HepG2 (cell line): ENCODE measurements around the gene KIAA0825. TPM values are rescaled to one million over a fixed set of nuclear protein-coding genes. Genes with fewer than 3 reads are reported as not detected.

Experiments
- ATAC-seq: fragments of 200-7000 bp; cut with Tn5 transposase; 3 replicates; pipeline ENCODE4 v1.9.1; 2020; ENCODE audit warnings: mild to moderate bottlenecking, moderate library complexity
- BruUV-seq: library from RNA; stranded (reverse); fragments of 400-500 nt; replicated peaks from 2 replicates; lab custom pipeline; 2021; lab: Mats Ljungman, UMichigan
- CTCF ChIA-PET: fragments of 300-600 bp; formaldehyde crosslinking; extraction: SDS; loops from one replicate; lab custom pipeline; 2021; ENCODE audit warnings: low total read pairs, inconsistent platforms, low intra/inter-chr PET ratio; lab: Yijun Ruan, JAX
- POLR2A ChIA-PET: fragments of 350-600 bp; sonication (Branson Sonifier 250); formaldehyde crosslinking; loops from one replicate; lab custom pipeline; 2020; ENCODE audit warnings: antibody characterized with exemption, inconsistent platforms; lab: Yijun Ruan, JAX
- DNase-seq: peaks from one replicate; pipeline ENCODE4 v3.0.0-alpha.2; 2015; ENCODE audit warnings: low spot score
- FAIRE-seq: peaks from 3 replicates; lab custom pipeline; 2011; peaks lifted over from hg19 to GRCh38; lab: Jason Lieb, UNC
- H2AFZ ChIP-seq: one replicate; pipeline ENCODE4 v1.6.1; 2011; ENCODE audit warnings: low read length, inconsistent platforms
- H3K27ac ChIP-seq: fragments of 300-600 bp; 3 replicates; pipeline ENCODE4 v1.8.0; 2011; ENCODE audit warnings: mixed run types, mild to moderate bottlenecking, mixed read lengths, low read length, inconsistent platforms; ENCODE audit not compliant: insufficient read depth; ENCODE audit errors: extremely low read length
- H3K27me3 ChIP-seq, 2 experiments: fragments of 200-600 bp in 1 of 2; 2 replicates in 1 of 2; 3 replicates in 1 of 2; pipeline versions ENCODE4 v1.6.0 to v1.8.0; 2011; ENCODE audit warnings: low read length in 2 of 2, mild to moderate bottlenecking in 2 of 2, moderate library complexity in 2 of 2, inconsistent platforms in 1 of 2; ENCODE audit not compliant: insufficient read depth in 2 of 2, control insufficient read depth in 1 of 2
- H3K36me3 ChIP-seq, 2 experiments: fragments of 200-600 bp in 1 of 2; replicated peaks in 1 of 2; 2 replicates in 1 of 2; 3 replicates in 1 of 2; pipeline versions ENCODE4 v1.5.1 to v1.8.0; 2011; ENCODE audit warnings: low read length in 2 of 2, inconsistent platforms in 1 of 2; ENCODE audit not compliant: insufficient read depth in 2 of 2, control insufficient read depth in 1 of 2
- H3K4me1 ChIP-seq: 2 replicates; pipeline ENCODE4 v1.5.1; 2012; ENCODE audit warnings: low read length, inconsistent platforms; ENCODE audit not compliant: insufficient read depth
- H3K4me2 ChIP-seq: 2 replicates; pipeline ENCODE4 v1.6.0; 2011; ENCODE audit warnings: low read depth, low read length, inconsistent platforms
- H3K4me3 ChIP-seq, 3 experiments: fragments of 200-600 bp in 1 of 3; sonication (generic), shearing (Covaris generic) in 1 of 3; replicated peaks in 1 of 3; 2 replicates each; pipeline ENCODE4 v1.5.1; 2011 to 2016; ENCODE audit warnings: low read length in 3 of 3, inconsistent platforms in 2 of 3, low read depth in 2 of 3, mild to moderate bottlenecking in 2 of 3, control low read depth in 1 of 3, mixed read lengths in 1 of 3; ENCODE audit not compliant: insufficient read depth in 1 of 3
- H3K79me2 ChIP-seq: one replicate; pipeline ENCODE4 v1.6.1; 2011; ENCODE audit warnings: low read length, inconsistent platforms; ENCODE audit not compliant: insufficient read depth
- H3K9ac ChIP-seq: 2 replicates; pipeline ENCODE4 v1.6.0; 2011; ENCODE audit warnings: mild to moderate bottlenecking, low read depth, low read length, inconsistent platforms; ENCODE audit not compliant: insufficient read depth
- H3K9me3 ChIP-seq: 2 replicates; pipeline ENCODE4 v1.5.1; 2012; ENCODE audit warnings: mild to moderate bottlenecking, low read length
- H4K20me1 ChIP-seq: 2 replicates; pipeline ENCODE4 v1.6.0; 2011; ENCODE audit warnings: inconsistent platforms, mild to moderate bottlenecking, low read length, moderate library complexity; ENCODE audit not compliant: insufficient read depth
- ATM ChIP-seq: fragments of 450-650 bp; IDR thresholded peaks from 2 replicates; pipeline ENCODE4 v1.7.1; 2017; ENCODE audit warnings: mild to moderate bottlenecking, borderline replicate concordance
- PHF8 ChIP-seq: sonication (generic); formaldehyde crosslinking; IDR thresholded peaks from 2 replicates; pipeline ENCODE4 v1.5.0; 2020; ENCODE audit warnings: missing genetic modification reagents
- ZFP36L1 ChIP-seq: sonication (generic); formaldehyde crosslinking; IDR thresholded peaks from 2 replicates; pipeline ENCODE4 v1.8.0; 2022; ENCODE audit warnings: mild to moderate bottlenecking, missing genetic modification reagents, moderate library complexity
- WGBS: methylation state at CpG from one replicate; pipeline ENCODE4 v1.1.6; 2017; ENCODE audit warnings: low lambda C conversion rate; 5-methylcytosine and 5-hydroxymethylcytosine counted together
- in situ Hi-C: cut with HindIII; loops from 2 replicates; pipeline ENCODE4 v1.10.0; 2017; ENCODE audit warnings: low pct_unique_long_range_greater_than_20kb; ENCODE audit not compliant: extremely low pct_ligation_motif_present
- intact Hi-C: fragments of 100-400 bp; cut with micrococcal nuclease; formaldehyde crosslinking; loops from one replicate; pipeline ENCODE4 v1.10.0; 2022; ENCODE audit not compliant: unreplicated experiment
- polyA plus RNA-seq, 8 experiments: library from polyadenylated mRNA; depleted of rRNA in 3 of 8; stranded (reverse) in 7 of 8; unstranded in 1 of 8; fragments of >200 nt; fragmentation: Illumina TruSeq in 4 of 8; extraction: Trizol in 4 of 8; gene quantifications; 2 replicates each; pipeline versions ENCODE4 v1.2.1 to v1.2.3, GENCODE V29; 2011 to 2016; ENCODE audit warnings: low read depth in 4 of 8, missing spikeins in 1 of 8, mixed read lengths in 1 of 8; ENCODE audit not compliant: insufficient read depth in 1 of 8
- total RNA-seq, 5 experiments: library from RNA; depleted of rRNA; stranded (reverse); fragments of >200 nt; fragmentation: Illumina TruSeq; extraction: Trizol; gene quantifications; 2 replicates each; pipeline ENCODE4 v1.2.3, GENCODE V29; 2016; ENCODE audit warnings: low read depth in 1 of 5
- TF ChIP-seq, protein P1 (sequence below): sonication (generic); formaldehyde crosslinking; IDR thresholded peaks from 2 replicates; pipeline ENCODE4 v1.5.1; 2020; ENCODE audit warnings: mild to moderate bottlenecking, missing genetic modification reagents, borderline replicate concordance

Gene KIAA0825
- total and polyA plus RNA-seq, 2 of the 13 experiments (the other 11 are each of a cell fraction or from before 2014, with no cell fraction given), result 0.05 to 0.51 TPM

DNA sequence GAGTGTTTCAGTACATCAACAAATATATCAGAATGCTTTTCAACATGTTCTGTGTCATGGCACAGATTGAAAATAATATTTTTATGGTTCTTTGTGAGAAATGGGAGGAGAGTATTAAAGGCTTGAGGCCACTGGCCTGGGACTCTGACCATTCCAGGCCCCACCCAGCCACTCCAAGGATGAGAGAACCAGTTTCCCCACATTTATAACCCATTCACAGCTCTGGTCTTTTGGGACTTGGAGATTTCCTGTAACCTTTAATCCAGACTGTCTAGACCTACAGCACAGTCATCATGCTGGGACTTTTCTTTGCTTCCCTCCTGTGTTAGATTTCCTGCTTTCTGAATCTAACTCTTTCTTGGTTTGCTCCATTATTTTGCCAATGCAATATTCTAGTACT is 389.6 kb downstream of the KIAA0825 start:
- H4K20me1 ChIP-seq, result no peaks in the 10 kb centered on the region
- H3K36me3 ChIP-seq, result no peaks in the 10 kb centered on the region
- no TSS peak for BruUV-seq
- TF ChIP-seq ATM (no peak), ZFP36L1 (CRISPR knock-in tag) (no peak), PHF8 (CRISPR knock-in tag) (no peak)
- H3K9ac ChIP-seq, result no peak overlapping the region
- CTCF ChIA-PET, result no interaction called here
- no peak overlapping the region for H3K4me2 ChIP-seq
- DNase-seq (no peak), FAIRE-seq (no peak), ATAC-seq (no peak)
- no peaks in the 10 kb centered on the region for H3K79me2 ChIP-seq
- no peak overlapping the region for H2AFZ ChIP-seq
- H3K9me3 ChIP-seq, result no peaks in the 10 kb centered on the region
- POLR2A ChIA-PET, result no interaction called here
- H3K4me3 ChIP-seq, result no peak overlapping the region
- intact Hi-C loops (no loop called here), in situ Hi-C loops (no loop called here)
- H3K27ac ChIP-seq, result no peak overlapping the region
- no peaks in the 10 kb centered on the region for H3K4me1 ChIP-seq
- H3K27me3 ChIP-seq, result no peaks in the 10 kb centered on the region

DNA sequence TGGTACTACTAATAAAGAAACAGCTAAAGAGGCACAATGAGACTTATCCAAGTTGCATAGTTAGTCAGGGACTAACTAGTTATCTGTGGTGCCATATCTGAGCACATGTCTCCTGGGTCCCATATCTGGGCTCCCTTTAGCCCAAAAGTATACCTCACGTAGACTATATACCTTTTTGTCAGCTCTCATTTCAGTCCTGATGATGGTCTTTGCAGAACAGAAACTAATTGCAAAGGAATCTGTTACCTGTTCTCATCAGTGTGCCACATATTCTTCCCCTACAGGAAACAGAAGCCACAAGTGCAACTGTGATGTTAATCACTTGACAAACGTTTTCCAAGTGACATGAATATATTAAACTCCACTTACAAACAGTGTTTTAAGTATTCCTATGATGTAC is 395.2 kb downstream of the KIAA0825 start:
- ChIA-PET CTCF (no interaction called here), POLR2A (no interaction called here)
- no peaks in the 10 kb centered on the region for H4K20me1 ChIP-seq
- H3K9ac ChIP-seq, result no peak overlapping the region
- no peak overlapping the region for H3K4me3 ChIP-seq
- H3K4me1 ChIP-seq, result no peaks in the 10 kb centered on the region
- H3K36me3 ChIP-seq, result no peaks in the 10 kb centered on the region
- H3K4me2 ChIP-seq, result no peak overlapping the region
- DNase-seq (no peak), FAIRE-seq (no peak), ATAC-seq (no peak)
- no peak overlapping the region for H2AFZ ChIP-seq
- TF ChIP-seq, protein P1, sequence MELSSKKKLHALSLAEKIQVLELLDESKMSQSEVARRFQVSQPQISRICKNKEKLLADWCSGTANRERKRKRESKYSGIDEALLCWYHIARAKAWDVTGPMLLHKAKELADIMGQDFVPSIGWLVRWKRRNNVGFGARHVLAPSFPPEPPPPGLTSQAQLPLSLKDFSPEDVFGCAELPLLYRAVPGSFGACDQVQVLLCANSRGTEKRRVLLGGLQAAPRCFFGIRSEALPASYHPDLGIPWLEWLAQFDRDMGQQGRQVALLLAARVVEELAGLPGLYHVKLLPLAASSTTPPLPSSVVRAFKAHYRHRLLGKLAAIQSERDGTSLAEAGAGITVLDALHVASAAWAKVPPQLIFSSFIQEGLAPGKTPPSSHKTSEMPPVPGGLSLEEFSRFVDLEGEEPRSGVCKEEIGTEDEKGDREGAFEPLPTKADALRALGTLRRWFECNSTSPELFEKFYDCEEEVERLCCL (CRISPR knock-in tag), result no peak
- no peaks in the 10 kb centered on the region for H3K79me2 ChIP-seq
- BruUV-seq, result no TSS peak
- 0% methylated on average over 2 of the region's 2 CpGs for WGBS
- no peaks in the 10 kb centered on the region for H3K9me3 ChIP-seq
- no peaks in the 10 kb centered on the region for H3K27me3 ChIP-seq
- intact Hi-C loops, result no loop called here
- no peak overlapping the region for H3K27ac ChIP-seq
- in situ Hi-C loops, result no loop called here
